Prostate gland (tissue), 2 donors: ENCODE results near the gene PNP. TPM values are rescaled to one million over a fixed set of nuclear protein-coding genes. Genes with fewer than 3 reads are reported as not detected.

Experiments
- DNase-seq: peaks from one replicate; pipeline ENCODE4 v3.0.0-alpha.2; 2019; ENCODE audit warnings: low spot score
- H3K27ac ChIP-seq, 2 donors: fragments of 200-600 bp; sonication (generic); 2 replicates each; pipeline ENCODE4 v1.5.1; 2017 to 2019
- H3K27me3 ChIP-seq: fragments of 200-600 bp; sonication (generic); replicated peaks from 2 replicates; pipeline ENCODE4 v1.5.1; 2019; ENCODE audit not compliant: insufficient read depth
- H3K36me3 ChIP-seq, 2 donors: fragments of 200-600 bp; sonication (generic); 1 replicate in 1 of 2; 2 replicates in 1 of 2; pipeline versions ENCODE4 v1.5.1 to v1.8.1; 2017 to 2019
- H3K4me1 ChIP-seq: fragments of 200-600 bp; sonication (generic); replicated peaks from 2 replicates; pipeline ENCODE4 v1.5.1; 2019
- H3K4me3 ChIP-seq, 2 donors: fragments of 200-600 bp; sonication (generic); 2 replicates each; pipeline ENCODE4 v1.5.1; 2017 to 2019
- H3K9me3 ChIP-seq: fragments of 200-600 bp; sonication (generic); 2 replicates; pipeline ENCODE4 v1.5.1; 2017
- POLR2A ChIP-seq: fragments of 450-650 bp; IDR thresholded peaks from one replicate; pipeline ENCODE4 v1.6.1; 2016; ENCODE audit warnings: antibody characterized with exemption, mild to moderate bottlenecking
- POLR2AphosphoS5 ChIP-seq: sonication (generic); formaldehyde crosslinking; IDR thresholded peaks from one replicate; pipeline ENCODE4 v1.6.1; 2017; ENCODE audit warnings: antibody characterized with exemption
- WGBS: methylation state at CpG from one replicate; pipeline ENCODE4 v1.1.5; 2018; 5-methylcytosine and 5-hydroxymethylcytosine counted together
- intact Hi-C: fragments of 100-400 bp; cut with DNase I; formaldehyde crosslinking; loops from one replicate; pipeline ENCODE4 v1.14.2; 2022
- total RNA-seq, 2 donors: library from RNA; depleted of rRNA; stranded (reverse); fragments of >200 nt; gene quantifications; one replicate each; pipeline ENCODE4 v1.1.0, GENCODE V29; 2016
- TF ChIP-seq, protein P1 (sequence below), 4 experiments: fragments of 200-600 bp in 2 of 4; fragments of 450-650 bp in 2 of 4; sonication (generic) in 2 of 4; IDR thresholded peaks; 1 replicate in 3 of 4; 2 replicates in 1 of 4; pipeline ENCODE4 v1.5.1; 2016 to 2019; ENCODE audit warnings: antibody characterized with exemption in 4 of 4, mild to moderate bottlenecking in 2 of 4, moderate library complexity in 2 of 4

PNP gene
- total RNA-seq, 2 donors from 2014 or later = 14.2 to 20.3 TPM

GRCh38 chr14:20470603-20470901, 1.3 kb downstream of the PNP start:
- peak overlapping the region; percentile 57 to 67 for H3K4me3 ChIP-seq
- 5% methylated on average over 2 of the region's 2 CpGs for WGBS
- no peaks in the 10 kb centered on the region for H3K36me3 ChIP-seq
- H3K27ac ChIP-seq = peak overlapping the region in 1 of 2 donors; percentile 91
- no peak for DNase-seq
- H3K27me3 ChIP-seq = no peaks in the 10 kb centered on the region
- H3K4me1 ChIP-seq = no peaks in the 10 kb centered on the region
- TF ChIP-seq POLR2A = no peak
- TF ChIP-seq, protein P1, sequence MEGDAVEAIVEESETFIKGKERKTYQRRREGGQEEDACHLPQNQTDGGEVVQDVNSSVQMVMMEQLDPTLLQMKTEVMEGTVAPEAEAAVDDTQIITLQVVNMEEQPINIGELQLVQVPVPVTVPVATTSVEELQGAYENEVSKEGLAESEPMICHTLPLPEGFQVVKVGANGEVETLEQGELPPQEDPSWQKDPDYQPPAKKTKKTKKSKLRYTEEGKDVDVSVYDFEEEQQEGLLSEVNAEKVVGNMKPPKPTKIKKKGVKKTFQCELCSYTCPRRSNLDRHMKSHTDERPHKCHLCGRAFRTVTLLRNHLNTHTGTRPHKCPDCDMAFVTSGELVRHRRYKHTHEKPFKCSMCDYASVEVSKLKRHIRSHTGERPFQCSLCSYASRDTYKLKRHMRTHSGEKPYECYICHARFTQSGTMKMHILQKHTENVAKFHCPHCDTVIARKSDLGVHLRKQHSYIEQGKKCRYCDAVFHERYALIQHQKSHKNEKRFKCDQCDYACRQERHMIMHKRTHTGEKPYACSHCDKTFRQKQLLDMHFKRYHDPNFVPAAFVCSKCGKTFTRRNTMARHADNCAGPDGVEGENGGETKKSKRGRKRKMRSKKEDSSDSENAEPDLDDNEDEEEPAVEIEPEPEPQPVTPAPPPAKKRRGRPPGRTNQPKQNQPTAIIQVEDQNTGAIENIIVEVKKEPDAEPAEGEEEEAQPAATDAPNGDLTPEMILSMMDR (IDR thresholded peaks at IDR 0.05) = no peak
- TF ChIP-seq POLR2AphosphoS5 = no peak
- no peaks in the 10 kb centered on the region for H3K9me3 ChIP-seq
- intact Hi-C loops = no loop called here

DNA sequence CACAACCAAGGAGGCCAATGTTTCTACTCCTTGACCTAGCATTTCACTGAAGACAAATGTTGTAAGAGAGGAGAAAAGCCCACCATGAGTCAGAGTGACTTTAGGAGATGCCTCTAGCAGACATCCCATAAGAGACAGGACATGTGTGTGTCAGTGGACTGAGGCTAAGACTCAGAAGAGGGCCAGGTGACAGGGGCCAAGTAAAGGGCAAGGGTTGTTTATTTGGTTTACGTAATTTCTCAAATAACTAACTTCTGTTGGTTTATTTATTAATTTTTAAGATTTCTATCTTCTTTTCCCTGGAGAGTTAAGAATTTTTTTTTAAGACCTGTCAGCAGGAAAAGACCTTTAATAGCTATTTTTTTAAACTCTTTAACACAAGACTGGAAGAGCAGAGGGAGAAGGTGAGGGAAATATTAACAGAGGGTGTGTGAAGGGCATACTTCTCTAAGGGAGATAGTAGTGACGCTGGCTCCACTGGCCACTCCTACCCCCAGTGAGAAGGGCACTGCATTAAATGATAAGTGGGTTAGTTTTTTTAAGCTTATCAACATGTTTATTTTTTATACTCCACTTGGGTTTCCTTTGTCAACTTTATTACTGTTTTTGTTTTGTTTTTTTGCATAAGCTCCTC, 3.4 kb downstream of the PNP start:
- Histone ChIP-seq H3K27me3 (no peaks in the 10 kb centered on the region), H3K36me3 (no peaks in the 10 kb centered on the region), H3K4me3 (no peak overlapping the region), H3K9me3 (no peaks in the 10 kb centered on the region), H3K27ac (no peak overlapping the region), H3K4me1 (no peaks in the 10 kb centered on the region)
- 95% methylated on average over 2 of the region's 2 CpGs for WGBS
- intact Hi-C loops = no loop called here
- TF ChIP-seq POLR2A = no peak
- TF ChIP-seq, protein P1 (IDR thresholded peaks at IDR 0.05) = no peak
- no peak for DNase-seq

GRCh38 chr14:20476776-20477175, 7.6 kb downstream of the PNP start:
- Histone ChIP-seq H3K4me1 (no peaks in the 10 kb centered on the region), H3K36me3 (no peaks in the 10 kb centered on the region), H3K4me3 (no peak overlapping the region), H3K27me3 (no peaks in the 10 kb centered on the region), H3K27ac (no peak overlapping the region), H3K9me3 (no peaks in the 10 kb centered on the region)
- TF ChIP-seq, protein P1 (IDR thresholded peaks at IDR 0.05) = no peak
- TF ChIP-seq POLR2AphosphoS5 (no peak), POLR2A (no peak)
- intact Hi-C loops = no loop called here
- WGBS = 94% methylated on average over 5 of the region's 5 CpGs
- no peak for DNase-seq

DNA sequence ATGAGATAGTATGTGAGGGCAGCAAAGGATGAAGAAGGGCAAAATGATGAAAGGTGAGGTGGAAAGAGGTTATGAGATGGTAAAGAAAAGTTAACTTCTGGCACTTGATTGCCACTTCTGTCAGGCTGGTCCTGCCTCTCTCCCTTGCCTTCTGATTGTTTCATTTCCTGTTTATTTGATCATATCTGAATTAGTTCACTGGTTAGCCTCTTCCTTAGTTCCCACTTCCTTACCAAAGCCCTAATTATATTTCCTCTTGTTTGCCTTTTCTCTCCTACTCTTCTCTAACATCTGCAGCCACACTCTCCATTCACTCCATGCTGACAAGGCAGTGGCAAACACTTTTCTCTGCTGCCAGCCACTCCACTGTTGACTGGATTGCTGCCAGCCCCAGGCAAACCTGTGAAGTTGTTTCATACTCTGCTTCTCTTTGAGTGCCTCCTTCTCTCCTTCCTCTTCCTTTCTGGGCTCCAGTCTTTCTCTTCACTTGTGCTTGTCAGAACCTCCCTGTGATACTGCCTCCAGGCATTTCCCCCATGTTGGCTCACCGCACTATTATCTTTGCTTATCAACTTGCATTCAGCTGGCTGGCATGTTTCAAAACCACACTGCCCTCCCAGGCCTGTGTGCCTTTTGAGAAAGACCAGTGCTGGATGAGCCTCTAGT, 8.1 kb downstream of the PNP start:
- Histone ChIP-seq H3K36me3 (no peaks in the 10 kb centered on the region), H3K27ac (no peak overlapping the region), H3K9me3 (no peaks in the 10 kb centered on the region), H3K4me3 (no peak overlapping the region), H3K4me1 (no peaks in the 10 kb centered on the region), H3K27me3 (no peaks in the 10 kb centered on the region)
- 67% methylated on average over 1 of the region's 1 CpG for WGBS
- intact Hi-C loops = no loop called here
- no peak for DNase-seq
- no peak for TF ChIP-seq POLR2AphosphoS5
- TF ChIP-seq, protein P1 (IDR thresholded peaks at IDR 0.05) = no peak
- TF ChIP-seq POLR2A = no peak

DNA sequence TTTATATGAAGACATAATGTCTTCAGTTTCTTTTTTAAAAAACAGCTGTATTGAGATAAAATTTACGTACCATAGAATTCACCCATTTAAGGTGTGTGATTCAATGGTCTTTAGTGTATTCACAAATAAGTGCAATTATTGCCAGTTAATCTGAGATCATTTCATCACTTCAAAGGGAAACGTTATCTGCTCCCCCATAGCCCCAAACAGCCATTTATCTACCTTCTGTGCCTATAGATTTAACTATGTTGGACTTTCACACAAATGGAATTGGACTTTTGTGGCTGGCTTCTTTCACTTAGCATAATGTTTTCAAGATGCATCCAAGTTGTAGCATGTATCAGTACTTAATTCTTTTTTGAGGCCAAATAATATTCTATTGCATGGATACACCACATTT, 9.7 kb downstream of the PNP start:
- H3K36me3 ChIP-seq = no peaks in the 10 kb centered on the region
- DNase-seq = no peak
- TF ChIP-seq, protein P1 (IDR thresholded peaks at IDR 0.05) = no peak
- TF ChIP-seq POLR2A (no peak), POLR2AphosphoS5 (no peak)
- WGBS = 87% methylated on average over 2 of the region's 2 CpGs
- no peak overlapping the region for H3K27ac ChIP-seq
- no peak overlapping the region for H3K4me3 ChIP-seq
- H3K9me3 ChIP-seq = no peaks in the 10 kb centered on the region
- H3K27me3 ChIP-seq = no peaks in the 10 kb centered on the region
- intact Hi-C loops = no loop called here
- no peaks in the 10 kb centered on the region for H3K4me1 ChIP-seq
